ENCODE results near the gene MYL2.

DNA sequence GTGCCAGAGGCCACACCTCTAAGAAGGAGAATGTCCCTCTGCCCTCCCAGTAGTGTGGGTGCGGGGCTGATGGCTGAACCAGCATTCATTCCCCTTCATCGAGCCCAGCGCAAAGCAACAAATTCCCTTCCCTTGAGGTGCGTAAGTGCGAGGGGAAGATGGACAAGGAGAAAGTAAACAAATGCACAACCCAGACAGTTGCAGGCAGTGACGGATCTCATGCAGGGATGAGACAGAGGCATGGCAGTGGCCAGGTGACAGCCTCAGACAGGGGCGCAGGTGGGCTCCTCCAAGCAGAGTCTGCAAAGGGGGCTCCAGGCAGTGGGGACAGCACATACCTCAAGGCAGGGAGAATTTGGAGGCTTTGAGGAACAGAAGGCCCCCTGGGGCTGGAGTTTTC is 2.3 kb upstream of the MYL2 start:
- no peak for TF ChIP-seq POLR2AphosphoS5 (IDR thresholded peaks at IDR 0.05)
- TF ChIP-seq, protein P1, sequence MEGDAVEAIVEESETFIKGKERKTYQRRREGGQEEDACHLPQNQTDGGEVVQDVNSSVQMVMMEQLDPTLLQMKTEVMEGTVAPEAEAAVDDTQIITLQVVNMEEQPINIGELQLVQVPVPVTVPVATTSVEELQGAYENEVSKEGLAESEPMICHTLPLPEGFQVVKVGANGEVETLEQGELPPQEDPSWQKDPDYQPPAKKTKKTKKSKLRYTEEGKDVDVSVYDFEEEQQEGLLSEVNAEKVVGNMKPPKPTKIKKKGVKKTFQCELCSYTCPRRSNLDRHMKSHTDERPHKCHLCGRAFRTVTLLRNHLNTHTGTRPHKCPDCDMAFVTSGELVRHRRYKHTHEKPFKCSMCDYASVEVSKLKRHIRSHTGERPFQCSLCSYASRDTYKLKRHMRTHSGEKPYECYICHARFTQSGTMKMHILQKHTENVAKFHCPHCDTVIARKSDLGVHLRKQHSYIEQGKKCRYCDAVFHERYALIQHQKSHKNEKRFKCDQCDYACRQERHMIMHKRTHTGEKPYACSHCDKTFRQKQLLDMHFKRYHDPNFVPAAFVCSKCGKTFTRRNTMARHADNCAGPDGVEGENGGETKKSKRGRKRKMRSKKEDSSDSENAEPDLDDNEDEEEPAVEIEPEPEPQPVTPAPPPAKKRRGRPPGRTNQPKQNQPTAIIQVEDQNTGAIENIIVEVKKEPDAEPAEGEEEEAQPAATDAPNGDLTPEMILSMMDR (IDR thresholded peaks at IDR 0.05) = no peak
